IPS-18c (cell line): ENCODE measurements around the gene TMCC3.
"Not testable (repeated sequence)": the region's sequence is repeated elsewhere in the genome, so short reads cannot be mapped to it uniquely, and the experiment has no call there.

Experiments
- H3K4me3 ChIP-seq: 2 replicates; pipeline ENCODE4 v1.7.0; 2013; ENCODE audit warnings: low read depth, mild to moderate bottlenecking, low read length, moderate library complexity; ENCODE audit not compliant: insufficient read depth
- H3K9me3 ChIP-seq: one replicate; pipeline ENCODE4 v1.6.1; 2013; ENCODE audit warnings: mild to moderate bottlenecking, low read length, moderate library complexity; ENCODE audit not compliant: control insufficient read depth, insufficient read depth

TMCC3 gene

DNA sequence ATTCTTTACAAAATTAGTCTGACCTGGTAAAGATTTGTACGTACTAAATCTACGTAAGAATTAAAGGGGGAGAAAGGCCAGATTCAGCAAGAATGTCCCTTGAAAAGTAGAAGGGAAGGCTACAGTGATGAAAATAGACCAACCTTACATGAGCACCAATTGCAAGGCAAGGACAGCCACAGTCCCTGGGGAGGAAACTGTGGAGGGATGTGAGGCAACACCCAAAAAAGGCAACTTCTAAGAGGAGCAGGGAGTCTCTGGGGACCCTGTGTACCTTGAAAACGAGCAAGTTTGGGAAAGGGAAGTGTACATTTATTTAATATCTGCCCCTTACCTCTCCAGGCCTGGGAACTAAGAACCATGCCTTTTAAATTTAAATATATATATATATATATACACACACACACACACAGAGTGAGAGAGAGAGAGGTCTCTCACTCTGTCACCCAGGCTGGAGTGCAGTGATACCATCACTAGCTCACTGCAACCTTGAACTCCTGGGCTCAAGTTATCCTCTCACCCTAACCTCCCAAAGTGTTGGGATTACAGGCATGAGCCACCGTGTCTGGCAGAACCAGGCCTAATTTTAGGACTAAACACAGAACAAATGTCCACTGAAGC lies 56.4 kb downstream of the TMCC3 start:
- H3K4me3 ChIP-seq, result no peak overlapping the region
- H3K9me3 ChIP-seq, result no peaks in the 10 kb centered on the region

GRCh38 chr12:94592723-94593122 lies 57.6 kb downstream of the TMCC3 start:
- H3K4me3 ChIP-seq, H3K9me3 ChIP-seq: not testable (repeated sequence)

DNA sequence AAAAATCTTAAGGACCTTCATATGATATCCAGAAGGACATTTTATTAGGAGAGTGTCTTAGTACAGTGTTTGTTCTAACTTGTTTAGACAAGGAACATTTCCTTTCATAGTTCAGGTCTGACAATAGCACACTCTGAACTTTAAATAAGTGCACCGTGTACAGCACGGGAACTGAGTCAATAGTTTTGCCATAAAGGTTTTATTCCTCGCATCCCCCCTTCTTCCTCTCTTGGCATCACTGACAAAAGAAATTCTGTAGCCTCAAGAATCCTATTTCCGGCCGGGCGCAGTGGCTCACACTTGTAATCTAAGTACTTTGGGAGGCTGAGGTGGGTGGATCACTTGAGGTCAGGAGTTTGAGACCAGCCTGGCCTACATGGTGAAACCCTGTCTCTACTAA lies 58.3 kb downstream of the TMCC3 start:
- H3K4me3 ChIP-seq, result no peak overlapping the region

GRCh38 chr12:94590428-94590827 lies 59.9 kb downstream of the TMCC3 start:
- Histone ChIP-seq H3K4me3 (no peak overlapping the region), H3K9me3 (no peaks in the 10 kb centered on the region)

More for the DNA sequence above, 58.3 kb downstream of the TMCC3 start:
- H3K9me3 ChIP-seq, result no peaks in the 10 kb centered on the region

DNA sequence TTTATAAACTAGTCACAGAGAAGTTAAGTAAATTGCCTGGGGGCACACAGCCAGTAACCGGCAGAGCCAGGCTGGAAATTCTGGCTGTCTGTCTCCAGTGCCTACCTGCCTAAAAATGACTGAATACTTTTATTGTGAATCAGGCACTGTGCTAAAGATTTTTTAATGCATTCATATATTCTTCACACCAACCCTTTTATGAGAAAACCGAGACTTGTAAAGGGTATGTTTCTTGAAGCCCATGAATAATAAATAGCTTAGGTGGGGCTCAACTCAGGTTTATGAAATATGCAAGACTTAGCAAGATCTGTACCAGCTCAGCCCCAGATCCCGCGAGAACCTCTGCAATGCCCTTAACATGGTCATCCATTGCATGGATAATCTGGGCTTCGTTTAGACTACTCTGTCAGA lies 60.8 kb downstream of the TMCC3 start:
- Histone ChIP-seq H3K9me3 (no peaks in the 10 kb centered on the region), H3K4me3 (no peak overlapping the region)

DNA sequence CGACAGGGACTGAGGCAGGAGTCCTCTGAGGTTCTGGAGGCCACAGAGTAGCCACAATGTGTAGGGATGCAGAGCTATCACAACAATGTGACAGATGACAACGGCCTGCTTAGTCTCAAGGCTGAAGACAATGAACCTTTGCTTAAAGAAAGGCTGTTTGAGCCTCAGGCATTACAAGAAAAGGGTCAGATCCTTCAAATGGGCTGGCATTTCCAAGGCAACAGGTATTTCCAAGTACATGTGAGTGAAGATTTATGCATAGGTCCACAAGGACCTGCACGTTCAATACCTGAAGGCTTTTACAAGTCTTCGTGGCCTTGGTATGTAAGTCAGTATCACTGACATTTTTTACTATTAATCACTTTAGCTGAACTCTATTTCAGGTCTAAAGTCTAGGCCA lies 62.0 kb downstream of the TMCC3 start:
- H3K9me3 ChIP-seq, result no peaks in the 10 kb centered on the region

GRCh38 chr12:94587266-94588241 lies 62.8 kb downstream of the TMCC3 start:
- Histone ChIP-seq H3K9me3 (no peaks in the 10 kb centered on the region), H3K4me3 (no peak overlapping the region)

More for the DNA sequence above, 62.0 kb downstream of the TMCC3 start:
- no peak overlapping the region for H3K4me3 ChIP-seq

DNA sequence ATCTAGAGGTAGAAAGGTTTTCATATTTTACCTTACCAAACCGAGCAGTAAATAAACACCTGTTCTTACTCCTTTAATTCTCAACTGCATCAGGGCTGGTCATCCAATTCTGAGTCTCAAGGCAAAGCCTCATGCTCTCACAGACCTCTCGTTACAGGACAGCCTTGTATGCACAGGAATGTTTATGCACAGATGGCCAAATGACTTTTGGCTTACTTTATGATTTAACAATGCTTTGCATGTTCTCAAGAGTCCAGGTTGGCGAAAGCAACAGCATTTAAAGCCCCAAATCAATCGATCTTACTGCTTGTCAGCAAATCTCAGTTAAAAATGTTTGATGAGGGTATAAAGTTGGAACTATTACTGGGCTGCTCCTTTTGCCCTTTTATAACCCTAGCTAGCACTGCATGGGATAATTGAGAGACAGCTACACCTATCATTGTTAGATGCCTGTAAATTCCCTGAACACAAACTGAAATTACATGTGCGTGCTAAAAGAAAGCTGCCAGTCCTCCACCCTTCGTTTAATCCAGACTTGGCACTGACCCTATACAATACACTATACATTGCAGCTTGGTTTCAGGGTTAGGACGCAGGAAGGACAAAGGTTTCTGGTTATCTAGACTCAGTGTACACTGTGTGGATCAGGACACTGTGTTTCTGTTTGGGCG lies 63.6 kb downstream of the TMCC3 start:
- H3K9me3 ChIP-seq, result no peaks in the 10 kb centered on the region
- H3K4me3 ChIP-seq, result no peak overlapping the region

GRCh38 chr12:94585626-94586025 lies 64.7 kb downstream of the TMCC3 start:
- H3K9me3 ChIP-seq, result no peaks in the 10 kb centered on the region
- no peak overlapping the region for H3K4me3 ChIP-seq

DNA sequence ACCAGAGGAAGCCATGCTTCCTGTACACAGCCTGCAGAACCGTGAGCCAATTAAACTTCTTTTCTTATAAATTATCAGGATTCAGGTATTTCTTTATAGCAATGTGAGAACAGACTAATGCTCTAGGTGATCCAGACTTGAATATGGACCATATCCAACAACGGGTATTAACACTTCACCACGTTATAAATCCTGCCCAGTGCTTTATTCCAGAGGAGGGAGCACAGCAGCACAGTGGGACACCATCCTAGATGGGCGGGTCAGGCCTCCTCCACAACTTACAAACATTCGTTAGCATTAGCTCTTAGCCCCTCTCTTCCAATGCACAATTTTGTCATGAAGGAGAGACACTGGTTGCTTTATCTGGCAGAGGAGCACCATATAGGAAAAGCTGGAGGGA lies 66.0 kb downstream of the TMCC3 start:
- H3K4me3 ChIP-seq, result no peak overlapping the region
- no peaks in the 10 kb centered on the region for H3K9me3 ChIP-seq

DNA sequence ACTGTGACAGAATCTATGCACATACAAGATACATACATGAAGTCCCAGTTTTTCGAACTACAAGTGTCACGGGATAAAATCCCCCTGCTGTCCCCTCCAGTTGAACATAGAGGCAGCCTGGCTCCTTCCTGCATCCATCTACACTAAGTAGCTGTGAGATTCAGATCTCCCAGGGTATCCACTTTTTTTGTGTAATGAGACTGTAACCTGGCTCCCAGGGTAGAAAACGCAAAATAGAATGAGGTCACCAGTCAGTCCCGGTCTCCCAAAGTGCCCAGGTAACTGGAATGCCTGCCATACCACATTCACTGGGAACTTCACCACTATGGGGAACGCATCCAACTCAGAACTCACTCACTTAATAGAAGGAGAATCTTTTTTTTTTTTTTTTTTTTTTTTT lies 67.8 kb downstream of the TMCC3 start:
- Histone ChIP-seq H3K4me3 (no peak overlapping the region), H3K9me3 (no peaks in the 10 kb centered on the region)

- Histone ChIP-seq H3K9me3 (no peaks in the 10 kb centered on the region), H3K4me3 (no peak overlapping the region)
Observed at GRCh38 chr12:94575645-94576403, 74.5 kb downstream of the TMCC3 start.

GRCh38 chr12:94575024-94575423 lies 75.3 kb downstream of the TMCC3 start:
- Histone ChIP-seq H3K9me3 (no peaks in the 10 kb centered on the region), H3K4me3 (no peak overlapping the region)

GRCh38 chr12:94571556-94571955 lies 78.8 kb downstream of the TMCC3 start:
- H3K4me3 ChIP-seq, result no peak overlapping the region
- no peaks in the 10 kb centered on the region for H3K9me3 ChIP-seq

DNA sequence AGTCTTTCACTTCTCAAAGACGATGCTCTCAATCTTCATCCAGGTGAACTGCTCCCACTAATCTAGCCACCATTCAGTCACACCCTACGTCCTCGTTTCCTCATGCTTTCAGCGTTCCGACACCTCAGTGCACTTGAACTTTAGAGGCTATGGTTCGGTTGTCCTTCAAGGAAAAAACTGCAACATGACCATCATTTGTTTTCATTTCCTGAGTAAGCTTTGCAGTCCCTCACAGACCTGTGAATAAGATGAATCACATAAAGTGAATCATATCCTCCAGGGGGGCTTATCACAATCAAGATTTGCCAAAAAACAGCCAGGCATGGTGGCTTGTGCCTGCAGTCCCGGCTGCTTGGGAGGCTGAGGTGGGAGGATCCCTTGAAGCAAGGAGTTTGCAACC lies 80.2 kb downstream of the TMCC3 start:
- H3K9me3 ChIP-seq, result no peaks in the 10 kb centered on the region
- H3K4me3 ChIP-seq, result no peak overlapping the region

- H3K9me3 ChIP-seq, result no peaks in the 10 kb centered on the region
- no peak overlapping the region for H3K4me3 ChIP-seq
Observed at GRCh38 chr12:94567761-94568160, 82.6 kb downstream of the TMCC3 start.

DNA sequence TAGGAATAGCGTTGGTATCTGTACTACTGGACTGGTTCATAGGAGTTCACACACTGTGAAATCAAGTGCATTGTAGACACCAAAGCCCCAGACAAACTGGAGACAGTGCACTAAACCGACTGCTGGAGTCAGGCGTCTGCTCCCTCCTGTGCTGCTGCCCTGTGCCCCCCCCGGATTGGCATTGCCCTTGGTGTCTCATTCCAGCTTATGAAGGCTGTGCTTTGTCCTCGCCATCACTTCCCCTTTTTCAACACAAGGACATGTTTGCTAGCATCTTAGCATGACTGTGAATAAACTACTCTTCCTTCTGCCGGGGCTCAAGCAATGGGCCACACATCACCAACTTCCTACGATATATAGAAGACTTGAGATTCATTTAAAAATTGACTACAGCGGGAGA lies 84.0 kb downstream of the TMCC3 start:
- no peak overlapping the region for H3K4me3 ChIP-seq
- no peaks in the 10 kb centered on the region for H3K9me3 ChIP-seq
